GM21367 (cell line): ENCODE data around the gene SPTY2D1.
A peak's percentile ranks its signal among the peaks of the same experiment; 100 is the strongest.
"Not testable (repeated sequence)": the region's sequence is repeated elsewhere in the genome, so short reads cannot be mapped to it uniquely, and the experiment has no call there.

Experiments
- ATAC-seq: cut with Tn5 transposase; IDR thresholded peaks from one replicate; pipeline ENCODE4 v1.9.1; 2021; ENCODE audit not compliant: unreplicated experiment

SPTY2D1 gene

GRCh38 chr11:18618342-18619025, 15.7 kb downstream of the SPTY2D1 start:
- ATAC-seq: no peak

GRCh38 chr11:18617688-18618341, 16.3 kb downstream of the SPTY2D1 start:
- ATAC-seq: no peak

GRCh38 chr11:18615628-18616392, 18.3 kb downstream of the SPTY2D1 start:
- peak; percentile 85 for ATAC-seq

- ATAC-seq: no peak
Measured at GRCh38 chr11:18614667-18615066, 19.5 kb downstream of the SPTY2D1 start.

- no peak for ATAC-seq
Measured at GRCh38 chr11:18612394-18612793, 21.7 kb downstream of the SPTY2D1 start.

GRCh38 chr11:18611196-18611595, 22.9 kb downstream of the SPTY2D1 start:
- ATAC-seq: no peak

- no peak for ATAC-seq
Measured at GRCh38 chr11:18608376-18608775, 25.8 kb downstream of the SPTY2D1 start.

GRCh38 chr11:18600915-18601569, 33.1 kb downstream of the SPTY2D1 start:
- no peak for ATAC-seq

- no peak for ATAC-seq
Measured at GRCh38 chr11:18599739-18600230, 34.4 kb downstream of the SPTY2D1 start, which contains the start of gene MISFA. Gene MISFA (plus strand): TSS chr11:18599789. CDS start chr11:18599929, 140 bp downstream.

- no peak for ATAC-seq
Measured at GRCh38 chr11:18594999-18595749, 39.0 kb downstream of the SPTY2D1 start.

- ATAC-seq: not testable (repeated sequence)
Measured at GRCh38 chr11:18594088-18594487, 40.1 kb downstream of the SPTY2D1 start.

GRCh38 chr11:18590571-18590970, 43.6 kb downstream of the SPTY2D1 start:
- ATAC-seq: no peak

- peak; percentile 56 for ATAC-seq
Measured at GRCh38 chr11:18588297-18589252, 45.6 kb downstream of the SPTY2D1 start, which contains the start of gene UEVLD. Gene UEVLD (minus strand): TSS chr11:18588734. CDS start chr11:18588654, 80 bp downstream.

GRCh38 chr11:18581825-18582224, 52.3 kb downstream of the SPTY2D1 start:
- no peak for ATAC-seq

- ATAC-seq: no peak
Measured at GRCh38 chr11:18580113-18580766, 53.9 kb downstream of the SPTY2D1 start.

- no peak for ATAC-seq
Measured at GRCh38 chr11:18578975-18579598, 55.1 kb downstream of the SPTY2D1 start.

- ATAC-seq: no peak
Measured at GRCh38 chr11:18575361-18575760, 58.8 kb downstream of the SPTY2D1 start.

GRCh38 chr11:18567081-18567480, 67.1 kb downstream of the SPTY2D1 start:
- no peak for ATAC-seq
